ENCODE data around the gene EFNA5. TPM values are rescaled to one million over a fixed set of nuclear protein-coding genes. Genes with fewer than 3 reads are reported as not detected.

Gene EFNA5
- total RNA-seq, 1 donor from 2014 or later = 9.2 TPM

GRCh38 chr5:107523029-107523680, 147.6 kb downstream of the EFNA5 start:
- DNase-seq (ENCODE audit: low spot score) = no peak

GRCh38 chr5:107522456-107522855, 148.3 kb downstream of the EFNA5 start:
- no peak for DNase-seq (ENCODE audit: low spot score)

GRCh38 chr5:107519900-107520354, 150.8 kb downstream of the EFNA5 start:
- no peak for DNase-seq (ENCODE audit: low spot score)

- no peak for DNase-seq (ENCODE audit: low spot score)
Observed at GRCh38 chr5:107518616-107519015, 152.1 kb downstream of the EFNA5 start.

GRCh38 chr5:107518190-107518589, 152.5 kb downstream of the EFNA5 start:
- no peak for DNase-seq (ENCODE audit: low spot score)

- DNase-seq (ENCODE audit: low spot score) = no peak
Observed at GRCh38 chr5:107517185-107518033, 153.3 kb downstream of the EFNA5 start.

GRCh38 chr5:107516452-107517184, 154.1 kb downstream of the EFNA5 start:
- DNase-seq (ENCODE audit: low spot score) = no peak

- no peak for DNase-seq (ENCODE audit: low spot score)
Observed at GRCh38 chr5:107515521-107516080, 155.1 kb downstream of the EFNA5 start.

GRCh38 chr5:107514305-107514704, 156.4 kb downstream of the EFNA5 start:
- no peak for DNase-seq (ENCODE audit: low spot score)

- DNase-seq (ENCODE audit: low spot score) = no peak
Observed at GRCh38 chr5:107513337-107514085, 157.2 kb downstream of the EFNA5 start.

- no peak for DNase-seq (ENCODE audit: low spot score)
Observed at GRCh38 chr5:107512029-107512428, 158.7 kb downstream of the EFNA5 start.

- DNase-seq (ENCODE audit: low spot score) = no peak
Observed at GRCh38 chr5:107510125-107510524, 160.6 kb downstream of the EFNA5 start.

- DNase-seq (ENCODE audit: low spot score) = no peak
Observed at GRCh38 chr5:107508097-107508496, 162.6 kb downstream of the EFNA5 start.

- DNase-seq (ENCODE audit: low spot score) = no peak
Observed at GRCh38 chr5:107505763-107506534, 164.8 kb downstream of the EFNA5 start.

GRCh38 chr5:107504424-107504823, 166.3 kb downstream of the EFNA5 start:
- DNase-seq (ENCODE audit: low spot score) = no peak

GRCh38 chr5:107502676-107503060, 168.1 kb downstream of the EFNA5 start:
- no peak for DNase-seq (ENCODE audit: low spot score)

GRCh38 chr5:107501965-107502675, 168.6 kb downstream of the EFNA5 start:
- DNase-seq (ENCODE audit: low spot score) = no peak

- DNase-seq (ENCODE audit: low spot score) = no peak
Observed at GRCh38 chr5:107500840-107501239, 169.9 kb downstream of the EFNA5 start.

GRCh38 chr5:107500347-107500746, 170.4 kb downstream of the EFNA5 start:
- no peak for DNase-seq (ENCODE audit: low spot score)

Data from mesenteric fat pad (tissue), 1 donor.